Activated T-helper 17 cell treated with anti-CD3 and anti-CD28 coated beads, Interleukin-2, amount 50 U/mL, for 72 hours (primary cell): ENCODE data around the gene RHNO1. TPM values are rescaled to one million over a fixed set of nuclear protein-coding genes. Genes with fewer than 3 reads are reported as not detected.

Experiments used
- total RNA-seq, 2 donors: library from RNA; stranded (reverse); gene quantifications; one replicate each; pipeline ENCODE4 v1.2.3, GENCODE V29; 2022

RHNO1 gene
- total RNA-seq, 2 donors from 2014 or later, result 39.4 to 52.3 TPM

Other genes starting within 250 kb of the RHNO1 start
- gene FKBP4, start 82.3 kb upstream of the RHNO1 start, total RNA-seq, result 100 to 1,000 TPM in 1 of 2 donors, 10 to 100 TPM in 1; 78.9 to 166 TPM
- gene ITFG2, start 64.6 kb upstream of the RHNO1 start, total RNA-seq, result 10 to 100 TPM; 34.8 to 43.8 TPM
- gene NRIP2, start 42.2 kb upstream of the RHNO1 start, total RNA-seq, result not detected
- gene TEX52, start 20.2 kb upstream of the RHNO1 start, total RNA-seq, result under 1 TPM in 1 of 2 donors, not detected in 1; 0.35 TPM
- gene FOXM1, start within 50 bp of the RHNO1 start, total RNA-seq, result 100 to 1,000 TPM in 1 of 2 donors, 10 to 100 TPM in 1; 73.8 to 134 TPM
- gene TULP3, start 13.7 kb downstream of the RHNO1 start, total RNA-seq, result 10 to 100 TPM in 1 of 2 donors, 1 to 10 TPM in 1; 9.3 to 10.2 TPM
- 1 to 10 TPM; 3.1 to 3.7 TPM for gene TEAD4, start 82.2 kb downstream of the RHNO1 start, total RNA-seq
- 1 to 10 TPM in 1 of 2 donors, under 1 TPM in 1; 0.65 to 2.7 TPM for gene TSPAN9, start 200.2 kb downstream of the RHNO1 start, total RNA-seq